CMK (cell line): ENCODE results near the gene TTLL10.

ENCODE experiments used
- DNase-seq: peaks from one replicate; pipeline ENCODE4 v3.0.0-alpha.2; 2010; ENCODE audit warnings: low read depth

Gene TTLL10

DNA sequence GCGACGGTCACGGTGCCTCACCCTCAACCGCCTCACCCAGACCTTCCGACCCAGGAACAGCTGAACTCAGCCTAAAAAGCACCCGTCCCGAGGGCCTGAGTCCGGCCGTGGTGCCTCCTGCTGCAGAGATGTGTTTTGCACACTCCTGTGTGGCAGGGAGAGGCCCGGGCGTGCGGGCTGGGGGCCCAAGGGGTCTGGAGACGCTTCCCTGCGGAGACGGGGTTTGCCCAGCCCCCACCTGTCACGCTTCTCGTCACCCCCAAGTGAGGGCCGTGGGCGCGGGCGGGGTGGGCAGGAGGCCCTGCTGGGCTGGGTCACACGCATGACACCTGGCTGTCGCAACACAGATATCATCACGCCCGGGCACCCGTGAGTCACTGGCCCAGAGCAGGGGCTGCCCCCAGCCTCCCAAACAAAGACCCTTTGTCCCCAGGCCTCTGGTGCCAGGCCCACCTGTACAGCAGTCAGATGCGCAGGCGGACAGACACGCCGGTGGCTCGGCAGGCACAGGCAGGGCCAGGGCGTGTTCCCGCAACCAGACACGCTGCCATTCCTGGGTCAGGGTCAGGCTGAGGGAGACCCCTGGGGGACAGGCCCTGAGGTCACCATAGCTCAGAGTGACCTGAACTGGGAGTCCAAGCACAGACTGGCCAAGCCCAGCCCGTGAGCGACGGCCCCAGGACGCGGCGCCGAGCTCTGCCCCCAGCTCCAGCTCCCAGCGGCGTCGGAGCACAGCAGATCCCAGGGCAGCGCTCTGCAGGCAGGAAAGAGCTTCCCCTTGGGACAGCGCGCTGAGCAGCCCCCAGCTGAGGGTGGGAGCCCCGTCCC, 64.4 kb downstream of the TTLL10 start:
- no peak for DNase-seq

DNA sequence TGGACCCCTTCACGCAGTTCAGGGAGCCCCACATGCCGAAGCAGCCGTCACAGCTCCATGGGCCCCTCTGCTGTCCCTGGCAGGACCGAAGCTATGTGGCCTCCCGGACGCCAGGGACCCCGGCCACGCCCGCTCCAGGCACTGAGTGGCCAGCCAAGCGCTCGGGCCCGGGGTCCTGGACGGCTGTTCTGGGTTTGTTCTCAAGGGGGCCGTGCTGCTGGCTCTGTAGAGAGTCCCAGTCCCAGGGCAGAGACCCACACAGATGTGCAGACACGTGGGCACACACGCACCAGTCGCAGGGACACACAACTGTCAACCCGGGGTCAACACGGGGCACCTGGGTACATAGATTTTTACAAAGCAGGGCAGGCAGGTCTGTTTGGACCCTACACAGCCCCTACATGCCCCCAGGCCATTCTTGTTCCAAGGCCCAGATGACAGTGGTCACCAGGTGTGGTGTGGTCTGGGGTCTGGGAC, 65.1 kb downstream of the TTLL10 start:
- no peak for DNase-seq

DNA sequence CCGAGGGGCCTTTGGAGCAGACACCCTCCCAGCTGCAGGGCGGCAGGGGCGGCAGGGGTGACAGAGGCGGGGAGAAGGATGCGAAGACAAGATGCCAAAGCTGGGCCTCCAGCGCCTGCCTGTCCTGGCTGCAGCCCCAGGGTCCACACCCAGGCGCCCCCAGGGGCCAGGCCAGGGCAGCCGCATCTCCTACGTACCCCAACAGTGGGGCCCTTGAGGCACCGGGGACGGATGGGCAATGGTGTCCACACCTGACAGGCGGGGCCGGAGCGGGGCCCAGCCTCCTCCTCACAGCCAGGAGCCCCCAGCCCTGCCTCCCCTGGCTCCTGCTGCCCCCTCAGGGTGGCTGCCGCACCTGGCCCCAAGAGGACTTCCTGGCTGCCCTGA, 65.5 kb downstream of the TTLL10 start:
- DNase-seq, result no peak

DNA sequence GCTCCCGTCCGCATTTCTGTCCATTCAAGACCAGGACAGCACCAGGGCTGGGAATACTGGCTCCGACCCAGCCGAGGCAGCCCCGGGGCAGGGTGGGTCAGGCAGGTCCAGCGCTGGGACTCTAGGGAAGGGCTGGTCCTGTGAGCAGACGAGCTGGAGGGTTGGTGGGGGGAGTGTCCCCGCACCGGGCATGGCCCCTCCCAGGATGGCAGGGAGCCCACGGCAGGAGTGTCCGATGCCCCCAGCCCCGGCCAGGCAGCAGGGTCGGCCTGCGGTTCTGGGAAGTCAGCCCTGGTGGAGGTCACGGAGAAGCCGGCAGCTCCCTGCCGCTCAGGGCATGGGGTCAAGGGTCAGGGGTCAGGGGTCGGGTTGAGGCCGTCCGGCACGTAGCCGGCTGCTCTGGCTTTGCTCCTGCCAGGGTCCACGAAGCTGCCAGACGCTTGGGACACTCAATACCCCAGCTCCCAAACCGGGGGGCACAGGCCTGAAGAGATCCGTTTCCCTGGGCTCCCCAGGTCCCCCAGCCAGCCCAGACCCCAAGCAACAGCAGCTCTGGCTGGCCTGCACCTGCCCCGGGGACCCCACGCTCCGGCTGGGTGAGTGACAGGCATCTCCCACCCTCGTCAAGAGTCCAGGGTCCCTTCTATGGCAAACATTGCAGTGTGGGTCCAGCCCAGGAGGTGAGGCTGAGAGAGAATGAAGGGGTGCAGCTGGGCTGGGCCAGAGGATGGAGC, 66.1 kb downstream of the TTLL10 start:
- DNase-seq, result no peak

DNA sequence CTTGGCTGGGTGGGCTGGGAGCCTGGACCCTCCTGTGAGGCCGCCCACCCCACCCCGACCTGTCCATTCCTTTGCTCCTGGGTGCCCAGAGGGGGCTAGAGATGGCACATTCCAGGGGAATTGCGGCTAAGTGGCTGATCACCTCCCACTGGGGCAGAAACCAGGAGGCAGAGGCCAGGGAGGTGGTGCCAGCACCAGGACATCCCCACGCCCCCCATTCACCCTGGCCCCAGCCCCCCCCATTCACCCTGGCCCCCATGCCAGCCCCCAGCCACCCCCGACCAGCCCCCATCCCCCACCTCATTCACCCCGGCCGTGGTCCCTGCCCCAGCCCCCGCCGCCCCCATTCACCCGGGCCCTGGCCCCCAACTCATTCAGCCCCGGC, 66.7 kb downstream of the TTLL10 start:
- DNase-seq, result no peak

DNA sequence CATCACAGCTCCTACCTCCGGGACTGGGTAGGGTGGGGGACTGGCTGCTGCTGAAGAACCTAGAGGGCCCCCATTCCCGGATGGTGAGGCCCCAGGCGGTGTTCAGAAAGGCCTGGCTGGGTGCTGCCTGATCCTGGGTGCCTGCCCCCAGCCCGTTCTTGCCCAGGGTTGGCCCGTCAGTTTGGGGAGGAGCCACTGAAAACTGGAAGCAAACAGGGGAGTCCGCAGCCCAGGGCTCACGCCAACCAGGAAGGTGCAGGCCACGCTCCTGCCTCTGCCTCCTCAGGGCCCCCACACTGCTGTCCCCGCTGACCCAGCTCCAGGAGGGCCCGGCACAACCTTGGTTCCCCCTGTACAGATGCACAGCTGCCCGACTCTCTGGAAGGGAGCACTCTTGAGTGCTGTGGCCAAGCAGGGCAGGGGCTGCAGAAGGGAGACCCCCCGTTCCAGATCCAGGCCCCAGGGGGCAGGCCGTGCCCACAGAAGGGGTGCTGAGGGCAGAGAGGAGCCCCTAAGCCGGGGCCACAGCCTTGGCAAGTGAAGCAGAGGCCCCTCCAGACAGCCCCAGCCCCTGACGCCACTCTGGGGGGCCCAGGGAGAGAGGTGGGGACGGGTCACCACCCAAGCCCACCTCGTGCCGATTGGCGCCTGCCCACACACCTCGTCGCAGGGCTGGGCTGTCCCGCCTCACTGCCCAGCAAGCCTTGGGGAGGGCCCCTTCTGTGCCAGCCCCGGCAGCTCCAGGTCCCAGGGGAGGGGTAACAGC, 67.3 kb downstream of the TTLL10 start:
- DNase-seq, result no peak

DNA sequence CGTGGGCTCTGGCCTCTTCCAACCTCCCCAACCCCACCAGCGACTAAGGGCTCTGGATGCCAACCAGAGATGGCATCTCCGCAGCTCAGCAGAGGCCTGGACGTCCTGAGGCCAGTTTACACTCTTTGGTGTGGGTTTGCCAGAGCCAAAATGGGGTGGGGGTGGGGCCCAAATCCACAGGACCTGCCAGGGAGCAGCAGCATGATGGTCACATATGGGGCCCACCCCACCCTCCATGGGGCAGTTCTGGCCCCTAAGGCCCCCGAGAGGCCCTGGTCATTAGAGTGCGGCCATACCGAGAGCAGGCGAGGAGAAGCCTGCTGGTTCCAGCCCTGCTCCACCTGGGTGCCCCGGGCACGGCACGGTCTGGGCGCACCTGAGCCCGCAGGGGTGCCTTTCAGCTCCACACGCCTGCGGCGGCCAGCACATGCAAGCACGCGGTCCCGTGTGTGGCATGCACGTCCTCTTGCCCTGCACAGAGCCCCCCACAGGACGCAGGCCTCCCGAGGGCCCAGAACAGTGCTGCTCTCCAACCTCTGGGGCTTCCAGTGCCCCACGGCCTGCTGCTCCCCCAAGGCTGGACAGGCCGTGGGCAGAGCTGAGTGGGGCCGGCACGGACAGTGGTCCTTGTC, 68.0 kb downstream of the TTLL10 start:
- DNase-seq, result no peak

DNA sequence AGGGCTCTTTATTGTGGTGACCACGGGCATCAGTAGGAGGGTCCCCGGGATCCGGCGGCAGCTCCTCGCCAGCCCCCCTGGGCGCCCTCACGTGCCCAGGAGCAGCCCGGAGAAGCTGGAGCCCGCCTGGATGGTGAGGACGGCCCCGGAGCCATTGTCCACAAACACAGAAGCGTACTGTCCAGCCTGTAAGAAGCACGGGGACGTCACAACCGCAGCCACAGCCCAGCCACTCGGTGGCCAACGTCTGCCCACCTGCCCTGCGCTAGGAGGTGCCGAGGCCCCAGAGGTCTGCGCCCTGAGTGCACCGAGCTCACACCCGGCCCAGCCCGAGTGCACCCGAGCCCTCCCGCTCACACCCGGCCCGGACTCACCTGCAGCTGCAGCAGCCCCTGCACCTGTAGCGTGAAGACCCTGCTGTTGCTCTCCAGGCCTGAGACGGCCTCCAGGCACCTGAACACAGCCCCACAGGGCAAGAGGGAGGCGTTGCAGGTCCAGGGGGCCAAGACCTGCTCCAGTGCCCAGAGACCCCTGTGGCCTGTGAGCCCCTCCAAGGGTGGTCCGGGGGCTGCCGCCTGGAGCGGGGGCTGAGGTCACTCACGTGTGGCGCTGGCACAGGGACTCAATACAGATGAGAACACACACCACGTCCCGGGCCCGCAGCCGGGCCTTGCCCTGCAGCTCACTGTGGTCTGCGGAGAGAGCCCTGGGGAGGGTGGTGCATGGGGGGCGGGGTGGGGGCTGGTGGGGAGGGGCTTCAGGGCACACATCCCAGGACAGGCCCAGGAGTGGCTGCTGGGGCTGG, 69.0 kb downstream of the TTLL10 start:
- no peak for DNase-seq

DNA sequence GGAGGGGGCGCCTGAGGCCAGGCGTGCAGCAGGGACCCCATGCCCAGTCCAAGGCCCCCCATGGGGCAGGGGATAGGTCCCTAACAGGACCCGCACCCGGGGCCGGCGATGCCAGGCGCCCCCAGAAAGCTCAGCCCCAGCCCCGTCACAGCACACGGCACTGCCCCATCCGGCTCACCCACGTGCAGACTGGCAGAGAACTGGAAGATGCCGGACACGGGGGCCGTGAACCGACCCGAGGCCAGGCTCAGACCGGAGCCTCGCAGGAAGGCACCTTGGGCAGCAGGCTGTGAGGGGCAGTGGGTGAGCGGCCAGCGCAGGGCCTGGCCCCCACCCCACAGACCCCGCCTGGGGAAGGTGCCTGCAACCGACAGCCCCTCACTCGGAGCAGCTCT, 69.6 kb downstream of the TTLL10 start:
- DNase-seq, result no peak

DNA sequence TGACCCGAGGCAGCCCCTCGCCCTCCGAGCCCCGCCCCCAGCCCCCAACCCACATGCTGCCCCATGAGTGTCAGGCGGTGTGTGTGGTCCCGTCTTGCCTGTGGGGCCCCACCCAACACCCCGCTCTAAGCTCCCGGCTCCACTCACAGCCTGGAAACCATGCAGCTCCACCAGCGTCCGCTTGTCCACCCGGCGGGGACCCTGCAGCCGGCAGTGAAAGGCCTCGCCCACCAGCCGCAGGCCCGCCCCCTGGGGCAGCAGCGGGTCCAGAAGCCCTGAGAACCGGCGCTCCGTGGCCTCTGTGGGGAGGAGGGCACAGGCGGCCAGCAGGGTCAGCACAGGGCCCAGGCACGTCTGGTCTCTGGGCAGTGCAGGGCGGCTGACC, 70.1 kb downstream of the TTLL10 start:
- DNase-seq, result no peak

DNA sequence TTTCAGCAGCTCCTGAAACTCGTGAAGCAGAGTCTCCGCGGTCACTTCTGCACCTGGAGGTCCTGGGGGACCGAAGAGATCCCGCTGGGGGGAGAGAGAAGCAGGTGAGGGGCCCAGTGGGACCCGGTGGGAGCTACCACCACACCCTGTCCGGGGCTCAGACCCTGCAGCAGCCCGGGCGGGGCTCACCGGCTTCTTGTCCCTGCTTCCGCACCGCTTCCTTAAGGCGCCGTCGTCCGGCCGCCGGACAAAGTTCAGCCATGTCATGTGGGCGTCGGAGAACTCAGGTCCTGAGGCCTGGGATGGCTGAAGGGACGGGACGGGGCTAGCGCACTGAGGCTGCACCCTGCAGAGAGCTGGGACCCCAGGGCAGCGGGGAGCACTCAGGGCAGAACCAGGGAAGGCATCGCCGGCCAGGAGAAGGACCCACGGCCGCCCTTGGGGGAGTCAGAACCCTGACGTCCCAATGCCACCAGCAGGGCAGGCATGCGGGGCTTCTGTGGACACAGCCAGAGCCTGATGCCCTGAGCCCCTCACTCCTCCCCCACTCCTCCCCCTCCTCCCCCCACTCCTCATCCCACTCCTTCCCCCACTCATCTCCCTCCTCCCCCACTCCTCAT, 70.6 kb downstream of the TTLL10 start:
- DNase-seq, result no peak

DNA sequence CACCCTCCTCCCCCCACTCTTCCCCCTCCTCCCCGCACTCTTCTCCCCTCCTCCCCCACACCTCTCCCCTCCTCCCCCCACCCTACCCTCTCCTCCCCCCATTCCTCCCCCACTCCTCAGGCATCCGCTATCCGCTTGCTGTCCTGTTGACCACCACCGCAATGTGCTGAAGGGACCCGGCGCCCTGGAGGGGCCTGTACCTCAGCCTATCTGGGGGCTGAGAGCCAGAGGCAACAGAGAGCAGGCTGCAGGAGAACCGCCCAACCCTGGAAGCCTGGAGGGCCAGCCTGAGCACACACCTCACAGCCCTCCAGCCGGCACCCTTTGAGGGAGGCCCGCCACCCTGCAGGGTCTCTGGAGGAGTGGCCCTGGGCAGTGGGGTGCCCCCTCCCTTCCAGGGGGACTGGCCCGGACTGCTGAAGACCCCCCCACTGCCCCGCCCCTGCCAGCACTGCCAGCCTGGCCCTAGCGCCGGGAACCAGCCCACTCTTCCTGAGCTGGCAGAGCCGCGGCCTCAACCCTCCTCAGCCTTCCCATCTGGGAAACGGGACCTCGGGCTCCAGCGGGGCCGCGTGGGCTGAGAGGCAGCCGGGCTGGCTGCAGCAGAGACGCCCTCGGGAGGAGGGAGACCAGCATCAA, 71.6 kb downstream of the TTLL10 start:
- peak; percentile 52 for DNase-seq

DNA sequence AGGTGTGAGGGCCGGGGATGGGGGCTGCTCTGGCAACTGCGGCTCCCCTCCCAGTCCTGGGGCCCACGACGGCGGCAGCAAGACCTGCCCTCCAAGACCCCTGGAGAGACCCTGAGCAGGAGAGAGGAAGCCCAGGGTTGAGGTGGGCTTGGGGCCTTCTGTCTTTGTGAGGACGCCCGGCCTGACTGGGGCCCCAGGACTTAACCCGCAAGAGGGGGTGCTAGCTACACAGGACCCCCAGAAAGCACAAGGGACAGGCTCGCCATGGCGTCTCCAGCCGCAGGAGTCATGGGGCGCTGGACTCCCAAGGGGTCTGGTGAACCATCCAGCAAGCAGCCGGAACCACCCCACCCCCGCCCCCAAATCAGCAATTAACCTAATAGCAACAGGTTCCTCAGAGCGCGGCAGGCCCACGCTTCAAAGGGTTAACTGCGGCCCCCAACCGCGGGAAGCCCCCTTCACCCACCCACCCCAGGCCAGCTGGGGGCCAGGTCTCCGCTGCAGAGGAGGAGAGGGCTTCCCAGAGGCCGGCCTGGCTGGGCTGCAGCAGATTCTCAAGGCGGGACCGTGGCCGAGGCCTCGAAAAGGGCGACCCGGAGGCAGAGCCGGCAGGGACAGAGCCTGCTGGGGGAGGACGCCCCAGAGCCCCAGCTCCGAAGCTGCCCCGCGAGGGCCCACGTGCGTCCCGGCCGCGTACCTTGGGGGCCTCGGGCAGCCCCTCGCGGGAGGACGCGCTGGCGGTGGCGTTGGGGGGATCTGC, 72.3 kb downstream of the TTLL10 start:
- DNase-seq, result no peak

DNA sequence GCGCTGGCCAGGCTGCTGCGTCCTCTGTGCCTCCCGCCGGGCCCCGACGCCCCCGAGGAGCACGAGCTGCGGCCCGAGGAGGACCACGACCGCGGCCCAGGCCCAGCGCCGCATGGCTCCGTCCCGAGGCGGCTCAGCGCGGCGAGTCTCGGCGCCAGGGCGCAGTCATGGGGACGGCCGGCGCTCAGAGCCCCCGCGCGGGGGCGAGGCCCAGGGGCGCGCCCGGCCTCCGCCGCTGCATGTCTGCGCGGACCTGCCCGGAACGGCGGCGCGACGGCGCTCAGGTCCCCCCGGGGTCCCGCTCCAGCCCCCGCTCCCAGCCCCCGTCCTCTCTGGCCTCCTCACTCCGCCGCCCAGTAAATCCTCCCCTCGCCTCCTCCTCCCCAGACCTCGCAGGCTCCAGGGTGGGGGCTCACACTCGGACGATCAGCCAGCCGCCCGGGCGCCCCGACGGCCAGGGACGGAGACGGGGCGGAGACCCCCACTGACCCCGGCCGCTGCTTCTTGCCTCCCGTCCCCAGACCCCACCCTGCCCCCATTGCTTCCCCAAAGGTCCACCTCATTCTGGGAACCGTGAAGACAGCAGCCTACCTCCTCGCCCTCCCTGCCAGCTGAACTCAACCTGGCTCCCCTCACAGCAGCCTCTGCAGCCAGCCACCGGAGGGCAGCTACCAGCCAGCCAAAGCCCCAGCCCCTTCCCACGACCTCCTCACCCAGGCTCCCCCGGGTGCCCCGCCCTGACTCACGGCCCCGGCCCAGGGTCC, 73.1 kb downstream of the TTLL10 start, which contains the start of gene C1QTNF12:
Gene C1QTNF12, minus strand, starts transcription at position 146 of the 764 bp plus-strand sequence. Its CDS starts 32 bp downstream, at position 114.
- no peak for DNase-seq

DNA sequence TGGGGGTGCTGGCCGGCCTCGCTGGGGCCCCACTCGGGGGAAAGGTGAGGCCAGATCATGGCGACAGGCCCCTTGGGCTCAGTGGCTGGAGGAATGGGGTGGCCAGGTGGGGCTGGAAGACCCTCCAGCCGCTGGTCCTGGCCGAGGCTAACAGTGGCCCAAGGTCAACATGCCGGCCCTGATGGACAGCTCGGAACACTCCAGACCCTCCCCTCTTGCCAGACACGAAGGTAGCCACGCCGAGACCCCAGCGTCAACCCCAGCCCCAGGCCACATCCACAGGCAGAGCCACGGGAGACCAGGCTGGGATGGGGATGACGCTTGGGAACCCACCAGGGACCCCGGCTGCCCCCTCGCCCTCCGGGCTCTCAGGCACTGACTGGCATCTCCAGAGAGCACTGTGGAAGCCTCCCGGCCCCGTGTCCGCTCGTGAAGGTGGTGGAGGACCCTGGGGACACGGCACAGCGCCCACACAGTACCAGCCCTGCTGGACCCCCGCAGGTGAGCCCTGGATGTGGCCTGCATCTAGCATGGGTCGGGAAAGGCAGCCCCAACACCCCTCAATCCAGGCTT, 73.7 kb downstream of the TTLL10 start:
- DNase-seq, result no peak
